Measurements from ENCODE around the gene PRDX5.

PRDX5 gene

GRCh38 chr11:64362339-64362738 is 44.4 kb downstream of the PRDX5 start:
- DNase-seq (ENCODE audit: low read depth in 2 of 2) = no peak

GRCh38 chr11:64364435-64364834 is 46.5 kb downstream of the PRDX5 start:
- no peak for DNase-seq (ENCODE audit: low read depth in 2 of 2)

- DNase-seq (ENCODE audit: low read depth in 2 of 2) = no peak
Measured at GRCh38 chr11:64364911-64365310, 47.0 kb downstream of the PRDX5 start.

GRCh38 chr11:64366751-64367150 is 48.8 kb downstream of the PRDX5 start:
- DNase-seq (ENCODE audit: low read depth in 2 of 2) = no peak

GRCh38 chr11:64367931-64368672 is 50.2 kb downstream of the PRDX5 start:
- DNase-seq (ENCODE audit: low read depth in 2 of 2) = no peak

- no peak for DNase-seq (ENCODE audit: low read depth in 2 of 2)
Measured at GRCh38 chr11:64368673-64369074, 50.8 kb downstream of the PRDX5 start.

GRCh38 chr11:64369440-64370421 is 51.8 kb downstream of the PRDX5 start:
- DNase-seq (ENCODE audit: low read depth in 2 of 2) = no peak

GRCh38 chr11:64371201-64371600 is 53.3 kb downstream of the PRDX5 start:
- DNase-seq (ENCODE audit: low read depth in 2 of 2) = no peak
